DLD1 (cell line): ENCODE results near the gene HPCAL4.

Experiments used
- in situ Hi-C: cut with HindIII; loops from 2 replicates; pipeline ENCODE4 v1.10.0; 2017; ENCODE audit warnings: low sequenced_read_pairs

The HPCAL4 gene

GRCh38 chr1:39631361-39632322, 59.6 kb downstream of the HPCAL4 start:
- in situ Hi-C loops: no loop called here

GRCh38 chr1:39628807-39629350, 62.4 kb downstream of the HPCAL4 start:
- in situ Hi-C loops: no loop called here
